Progenitor cell of endocrine pancreas (in vitro differentiated cells): ENCODE data around the gene PLA2G2F. TPM values are rescaled to one million over a fixed set of nuclear protein-coding genes. Genes with fewer than 3 reads are reported as not detected.
"Not testable (repeated sequence)": the region's sequence is repeated elsewhere in the genome, so short reads cannot be mapped to it uniquely, and the experiment has no call there.

ENCODE experiments used
- DNase-seq: peaks from one replicate; pipeline ENCODE4 v3.0.0; 2021; ENCODE audit warnings: low spot score; ENCODE audit not compliant: unreplicated experiment
- H3K27ac Mint-ChIP-seq: 2 replicates; pipeline ENCODE4 v1.8.0; 2021; ENCODE audit warnings: mild to moderate bottlenecking, moderate library complexity, mixed read lengths
- H3K27me3 Mint-ChIP-seq: 2 replicates; pipeline ENCODE4 v1.8.0; 2021; ENCODE audit warnings: mixed read lengths
- H3K36me3 Mint-ChIP-seq: 2 replicates; pipeline ENCODE4 v1.8.0; 2022; ENCODE audit warnings: mixed read lengths; ENCODE audit not compliant: insufficient read depth
- H3K4me1 Mint-ChIP-seq: 2 replicates; pipeline ENCODE4 v1.8.0; 2021; ENCODE audit warnings: low read depth, mixed read lengths
- H3K4me3 Mint-ChIP-seq: 2 replicates; pipeline ENCODE4 v1.8.0; 2021; ENCODE audit warnings: low read depth, mild to moderate bottlenecking, moderate library complexity, mixed read lengths
- H3K9me3 Mint-ChIP-seq: 2 replicates; pipeline ENCODE4 v1.8.0; 2021; ENCODE audit warnings: low read depth, mixed read lengths
- CTCF ChIP-seq: fragments of 200-600 bp; sonication (generic); IDR thresholded peaks from one replicate; pipeline ENCODE4 v1.5.0; 2021; ENCODE audit warnings: antibody characterized with exemption, mild to moderate bottlenecking; ENCODE audit not compliant: unreplicated experiment
- total RNA-seq: library from RNA; stranded (reverse); gene quantifications from 2 replicates; pipeline ENCODE4 v1.2.1, GENCODE V29; 2021

The PLA2G2F gene
- total RNA-seq, 1 donor from 2014 or later, result not detected

GRCh38 chr1:20123722-20124455, 15.2 kb upstream of the PLA2G2F start:
- no peaks in the 10 kb centered on the region for H3K9me3 Mint-ChIP-seq
- TF ChIP-seq CTCF, result no peak

GRCh38 chr1:20124456-20125057, 14.6 kb upstream of the PLA2G2F start:
- TF ChIP-seq CTCF, result no peak
- no peak overlapping the region for H3K4me3 Mint-ChIP-seq
- H3K9me3 Mint-ChIP-seq, result no peaks in the 10 kb centered on the region
- no peak for DNase-seq
- H3K27me3 Mint-ChIP-seq, result peaks cover 28% of the 10 kb centered on the region
- H3K27ac Mint-ChIP-seq, result no peak overlapping the region
- no peaks in the 10 kb centered on the region for H3K4me1 Mint-ChIP-seq
- no peaks in the 10 kb centered on the region for H3K36me3 Mint-ChIP-seq

More at GRCh38 chr1:20123722-20124455, 15.2 kb upstream of the PLA2G2F start:
- peaks cover 30% of the 10 kb centered on the region for H3K27me3 Mint-ChIP-seq
- no peak overlapping the region for H3K4me3 Mint-ChIP-seq
- no peak overlapping the region for H3K27ac Mint-ChIP-seq
- DNase-seq, result no peak
- no peaks in the 10 kb centered on the region for H3K4me1 Mint-ChIP-seq
- H3K36me3 Mint-ChIP-seq, result no peaks in the 10 kb centered on the region

GRCh38 chr1:20125100-20125499, 14.0 kb upstream of the PLA2G2F start:
- Mint-ChIP-seq H3K9me3 (peaks cover 4% of the 10 kb centered on the region), H3K4me3 (no peak overlapping the region), H3K27ac (no peak overlapping the region), H3K27me3 (peaks cover 24% of the 10 kb centered on the region), H3K4me1 (no peaks in the 10 kb centered on the region), H3K36me3 (no peaks in the 10 kb centered on the region)
- no peak for DNase-seq
- no peak for TF ChIP-seq CTCF

- H3K9me3 Mint-ChIP-seq, result peaks cover 5% of the 10 kb centered on the region
- no peak for TF ChIP-seq CTCF
- no peaks in the 10 kb centered on the region for H3K4me1 Mint-ChIP-seq
- H3K36me3 Mint-ChIP-seq, result no peaks in the 10 kb centered on the region
- H3K27me3 Mint-ChIP-seq, result peaks cover 16% of the 10 kb centered on the region
- H3K4me3 Mint-ChIP-seq, result no peak overlapping the region
- no peak for DNase-seq
- no peak overlapping the region for H3K27ac Mint-ChIP-seq
Measured at GRCh38 chr1:20126041-20126805, 12.9 kb upstream of the PLA2G2F start.

- H3K36me3 Mint-ChIP-seq, result no peaks in the 10 kb centered on the region
- DNase-seq, result no peak
- H3K9me3 Mint-ChIP-seq, result peaks cover 5% of the 10 kb centered on the region
- H3K27ac Mint-ChIP-seq, result no peak overlapping the region
- H3K4me3 Mint-ChIP-seq, result no peak overlapping the region
- no peak for TF ChIP-seq CTCF
- peaks cover 15% of the 10 kb centered on the region for H3K27me3 Mint-ChIP-seq
- H3K4me1 Mint-ChIP-seq, result no peaks in the 10 kb centered on the region
Measured at GRCh38 chr1:20126806-20127440, 12.2 kb upstream of the PLA2G2F start.

GRCh38 chr1:20130518-20130917, 8.6 kb upstream of the PLA2G2F start:
- H3K4me3 Mint-ChIP-seq, DNase-seq, H3K27ac Mint-ChIP-seq, H3K4me1 Mint-ChIP-seq, H3K27me3 Mint-ChIP-seq, H3K9me3 Mint-ChIP-seq, H3K36me3 Mint-ChIP-seq: not testable (repeated sequence)
